M059J (cell line): ENCODE measurements around the gene JAG1. TPM values are rescaled to one million over a fixed set of nuclear protein-coding genes. Genes with fewer than 3 reads are reported as not detected.
"Not testable (repeated sequence)": the region's sequence is repeated elsewhere in the genome, so short reads cannot be mapped to it uniquely, and the experiment has no call there.

ENCODE experiments used
- DNase-seq: peaks from one replicate; pipeline ENCODE4 v3.0.0-alpha.2; 2012; ENCODE audit warnings: low read depth
- total RNA-seq: library from RNA; depleted of rRNA; stranded (reverse); fragments of >200 nt; shearing (Covaris generic); gene quantifications from 2 replicates; pipeline ENCODE4 v1.2.3, GENCODE V29; 2014

Gene JAG1
- total RNA-seq, 1 experiment from 2014 or later: 14.8 TPM

GRCh38 chr20:10611357-10611756, 62.4 kb downstream of the JAG1 start:
- peak; percentile 60 for DNase-seq

- DNase-seq: no peak
These were observed 63.5 kb downstream of the JAG1 start for GRCh38 chr20:10610251-10610650.

GRCh38 chr20:10609770-10610169, 64.0 kb downstream of the JAG1 start:
- DNase-seq: no peak

- peak; percentile 33 for DNase-seq
These were observed 64.5 kb downstream of the JAG1 start for GRCh38 chr20:10609276-10609675.

GRCh38 chr20:10605547-10606195, 68.1 kb downstream of the JAG1 start:
- DNase-seq: no peak

GRCh38 chr20:10604865-10605440, 68.8 kb downstream of the JAG1 start:
- no peak for DNase-seq

- peak; percentile 94 for DNase-seq
These were observed 69.6 kb downstream of the JAG1 start for GRCh38 chr20:10603971-10604864.

- no peak for DNase-seq
These were observed 70.4 kb downstream of the JAG1 start for GRCh38 chr20:10603378-10603777.

GRCh38 chr20:10602221-10602871, 71.5 kb downstream of the JAG1 start:
- no peak for DNase-seq

GRCh38 chr20:10597637-10598036, 76.2 kb downstream of the JAG1 start:
- no peak for DNase-seq

GRCh38 chr20:10596710-10597121, 77.1 kb downstream of the JAG1 start:
- DNase-seq: peak; percentile 92

GRCh38 chr20:10595985-10596384, 77.8 kb downstream of the JAG1 start:
- no peak for DNase-seq

- DNase-seq: no peak
These were observed 78.5 kb downstream of the JAG1 start for GRCh38 chr20:10595266-10595665.

- DNase-seq: no peak
These were observed 79.4 kb downstream of the JAG1 start for GRCh38 chr20:10594296-10594868.

- peak; percentile 70 for DNase-seq
These were observed 81.8 kb downstream of the JAG1 start for GRCh38 chr20:10591946-10592521.

- no peak for DNase-seq
These were observed 82.7 kb downstream of the JAG1 start for GRCh38 chr20:10590950-10591671.

GRCh38 chr20:10590446-10590845, 83.4 kb downstream of the JAG1 start:
- not testable (repeated sequence) for DNase-seq
